ENCODE data around the gene FUOM.
"Not testable (repeated sequence)": the region's sequence is repeated elsewhere in the genome, so short reads cannot be mapped to it uniquely, and the experiment has no call there.

FUOM gene

GRCh38 chr10:133324198-133324792 lies 33.5 kb downstream of the FUOM start:
- peaks cover 0 to 2% of the 10 kb centered on the region in 2 donors for H3K9me3 ChIP-seq (ENCODE audit: control insufficient read depth in 1 of 2, low read length in 2 of 2)
- no peaks in the 10 kb centered on the region for H3K36me3 ChIP-seq (ENCODE audit: control insufficient read depth in 1 of 2, insufficient read depth in 2 of 2, low read length in 2 of 2)
- H3K4me1 ChIP-seq (ENCODE audit: control insufficient read depth in 1 of 2, insufficient read depth in 2 of 2, low read length in 2 of 2), result peaks cover 0 to 17% of the 10 kb centered on the region in 2 donors
- H3K27ac ChIP-seq (ENCODE audit: low read length), result no peak overlapping the region
- peaks cover 42% of the 10 kb centered on the region for H3K27me3 ChIP-seq (ENCODE audit: low read depth, low read length)
- H3K4me3 ChIP-seq (ENCODE audit: low read depth in 1 of 2, low read length in 2 of 2), result no peak overlapping the region

GRCh38 chr10:133322064-133322709 lies 35.6 kb downstream of the FUOM start:
- H3K27me3 ChIP-seq (ENCODE audit: low read depth, low read length), result peaks cover 25% of the 10 kb centered on the region

GRCh38 chr10:133320852-133321422 lies 36.9 kb downstream of the FUOM start:
- not testable (repeated sequence) for H3K9me3 ChIP-seq (ENCODE audit: control insufficient read depth in 1 of 2, low read length in 2 of 2); H3K36me3 ChIP-seq (ENCODE audit: control insufficient read depth in 1 of 2, insufficient read depth in 2 of 2, low read length in 2 of 2); H3K27ac ChIP-seq (ENCODE audit: low read length); H3K4me3 ChIP-seq (ENCODE audit: low read depth in 1 of 2, low read length in 2 of 2)
- Histone ChIP-seq H3K27me3 (ENCODE audit: low read depth, low read length) (peaks cover 13% of the 10 kb centered on the region), H3K4me1 (ENCODE audit: control insufficient read depth in 1 of 2, insufficient read depth in 2 of 2, low read length in 2 of 2) (peaks cover 0 to 20% of the 10 kb centered on the region in 2 donors)

More at GRCh38 chr10:133322064-133322709, 35.6 kb downstream of the FUOM start:
- H3K4me1 ChIP-seq (ENCODE audit: control insufficient read depth in 1 of 2, insufficient read depth in 2 of 2, low read length in 2 of 2), result peaks cover 0 to 24% of the 10 kb centered on the region in 2 donors
- not testable (repeated sequence) for H3K36me3 ChIP-seq (ENCODE audit: control insufficient read depth in 1 of 2, insufficient read depth in 2 of 2, low read length in 2 of 2); H3K4me3 ChIP-seq (ENCODE audit: low read depth in 1 of 2, low read length in 2 of 2); H3K9me3 ChIP-seq (ENCODE audit: control insufficient read depth in 1 of 2, low read length in 2 of 2); H3K27ac ChIP-seq (ENCODE audit: low read length)

- Histone ChIP-seq H3K4me1 (ENCODE audit: control insufficient read depth in 1 of 2, insufficient read depth in 2 of 2, low read length in 2 of 2) (peaks cover 0 to 7% of the 10 kb centered on the region in 2 donors), H3K9me3 (ENCODE audit: control insufficient read depth in 1 of 2, low read length in 2 of 2) (peaks cover 0 to 2% of the 10 kb centered on the region in 2 donors)
These were observed 39.2 kb downstream of the FUOM start for GRCh38 chr10:133318494-133319127.

GRCh38 chr10:133316732-133317131 lies 41.1 kb downstream of the FUOM start:
- peaks cover 8% of the 10 kb centered on the region for H3K27me3 ChIP-seq (ENCODE audit: low read depth, low read length)
- H3K36me3 ChIP-seq (ENCODE audit: control insufficient read depth in 1 of 2, insufficient read depth in 2 of 2, low read length in 2 of 2), result peaks cover 0 to 15% of the 10 kb centered on the region in 2 donors
- H3K27ac ChIP-seq (ENCODE audit: low read length), result no peak overlapping the region
- peaks cover 0 to 7% of the 10 kb centered on the region in 2 donors for H3K4me1 ChIP-seq (ENCODE audit: control insufficient read depth in 1 of 2, insufficient read depth in 2 of 2, low read length in 2 of 2)
- no peak overlapping the region for H3K4me3 ChIP-seq (ENCODE audit: low read depth in 1 of 2, low read length in 2 of 2)
- H3K9me3 ChIP-seq (ENCODE audit: control insufficient read depth in 1 of 2, low read length in 2 of 2), result peaks cover 0 to 2% of the 10 kb centered on the region in 2 donors

More at GRCh38 chr10:133318494-133319127, 39.2 kb downstream of the FUOM start:
- H3K36me3 ChIP-seq (ENCODE audit: control insufficient read depth in 1 of 2, insufficient read depth in 2 of 2, low read length in 2 of 2), result no peaks in the 10 kb centered on the region
- no peak overlapping the region for H3K27ac ChIP-seq (ENCODE audit: low read length)
- peaks cover 8% of the 10 kb centered on the region for H3K27me3 ChIP-seq (ENCODE audit: low read depth, low read length)
- H3K4me3 ChIP-seq (ENCODE audit: low read depth in 1 of 2, low read length in 2 of 2), result peak overlapping the region in 1 of 2 donors; percentile 45

GRCh38 chr10:133316266-133316665 lies 41.6 kb downstream of the FUOM start:
- Histone ChIP-seq H3K4me1 (ENCODE audit: control insufficient read depth in 1 of 2, insufficient read depth in 2 of 2, low read length in 2 of 2) (peaks cover 0 to 7% of the 10 kb centered on the region in 2 donors), H3K36me3 (ENCODE audit: control insufficient read depth in 1 of 2, insufficient read depth in 2 of 2, low read length in 2 of 2) (peaks cover 0 to 19% of the 10 kb centered on the region in 2 donors), H3K4me3 (ENCODE audit: low read depth in 1 of 2, low read length in 2 of 2) (no peak overlapping the region), H3K27ac (ENCODE audit: low read length) (no peak overlapping the region), H3K9me3 (ENCODE audit: control insufficient read depth in 1 of 2, low read length in 2 of 2) (peaks cover 0 to 2% of the 10 kb centered on the region in 2 donors), H3K27me3 (ENCODE audit: low read depth, low read length) (peaks cover 8% of the 10 kb centered on the region)

- Histone ChIP-seq H3K4me3 (ENCODE audit: low read depth in 1 of 2, low read length in 2 of 2) (no peak overlapping the region), H3K4me1 (ENCODE audit: control insufficient read depth in 1 of 2, insufficient read depth in 2 of 2, low read length in 2 of 2) (peaks cover 0 to 7% of the 10 kb centered on the region in 2 donors), H3K36me3 (ENCODE audit: control insufficient read depth in 1 of 2, insufficient read depth in 2 of 2, low read length in 2 of 2) (peaks cover 0 to 22% of the 10 kb centered on the region in 2 donors), H3K9me3 (ENCODE audit: control insufficient read depth in 1 of 2, low read length in 2 of 2) (peaks cover 0 to under 1% of the 10 kb centered on the region in 2 donors), H3K27ac (ENCODE audit: low read length) (no peak overlapping the region), H3K27me3 (ENCODE audit: low read depth, low read length) (peaks cover 8% of the 10 kb centered on the region)
These were observed 42.0 kb downstream of the FUOM start for GRCh38 chr10:133315847-133316246.

- H3K4me1 ChIP-seq (ENCODE audit: control insufficient read depth in 1 of 2, insufficient read depth in 2 of 2, low read length in 2 of 2), result peaks cover 0 to 7% of the 10 kb centered on the region in 2 donors
- peaks cover 8% of the 10 kb centered on the region for H3K27me3 ChIP-seq (ENCODE audit: low read depth, low read length)
- H3K27ac ChIP-seq (ENCODE audit: low read length), result no peak overlapping the region
- no peaks in the 10 kb centered on the region for H3K9me3 ChIP-seq (ENCODE audit: control insufficient read depth in 1 of 2, low read length in 2 of 2)
- H3K36me3 ChIP-seq (ENCODE audit: control insufficient read depth in 1 of 2, insufficient read depth in 2 of 2, low read length in 2 of 2), result peaks cover 0 to 32% of the 10 kb centered on the region in 2 donors
- H3K4me3 ChIP-seq (ENCODE audit: low read depth in 1 of 2, low read length in 2 of 2), result no peak overlapping the region
These were observed 42.9 kb downstream of the FUOM start for GRCh38 chr10:133314911-133315310.

GRCh38 chr10:133313192-133313591 lies 44.6 kb downstream of the FUOM start:
- no peak overlapping the region for H3K27ac ChIP-seq (ENCODE audit: low read length)
- H3K4me1 ChIP-seq (ENCODE audit: control insufficient read depth in 1 of 2, insufficient read depth in 2 of 2, low read length in 2 of 2), result peaks cover 0 to 4% of the 10 kb centered on the region in 2 donors
- H3K27me3 ChIP-seq (ENCODE audit: low read depth, low read length), result no peaks in the 10 kb centered on the region
- no peak overlapping the region for H3K4me3 ChIP-seq (ENCODE audit: low read depth in 1 of 2, low read length in 2 of 2)
- H3K9me3 ChIP-seq (ENCODE audit: control insufficient read depth in 1 of 2, low read length in 2 of 2), result no peaks in the 10 kb centered on the region
- peaks cover 0 to 39% of the 10 kb centered on the region in 2 donors for H3K36me3 ChIP-seq (ENCODE audit: control insufficient read depth in 1 of 2, insufficient read depth in 2 of 2, low read length in 2 of 2)

- H3K27me3 ChIP-seq (ENCODE audit: low read depth, low read length), result no peaks in the 10 kb centered on the region
- H3K36me3 ChIP-seq (ENCODE audit: control insufficient read depth in 1 of 2, insufficient read depth in 2 of 2, low read length in 2 of 2), result peaks cover 0 to 40% of the 10 kb centered on the region in 2 donors
- H3K4me1 ChIP-seq (ENCODE audit: control insufficient read depth in 1 of 2, insufficient read depth in 2 of 2, low read length in 2 of 2), result peaks cover 0 to 7% of the 10 kb centered on the region in 2 donors
- no peak overlapping the region for H3K4me3 ChIP-seq (ENCODE audit: low read depth in 1 of 2, low read length in 2 of 2)
- H3K27ac ChIP-seq (ENCODE audit: low read length), result no peak overlapping the region
- no peaks in the 10 kb centered on the region for H3K9me3 ChIP-seq (ENCODE audit: control insufficient read depth in 1 of 2, low read length in 2 of 2)
These were observed 45.1 kb downstream of the FUOM start for GRCh38 chr10:133312769-133313145.

Data from muscle layer of duodenum (tissue), 2 donors.